GM12865 (cell line): ENCODE measurements around the gene PDE4D.

Source experiments
- DNase-seq: peaks from one replicate; pipeline ENCODE4 v3.0.0; 2010; ENCODE audit warnings: low read depth
- H3K4me3 ChIP-seq: 2 replicates; pipeline ENCODE4 v1.5.1; 2011; ENCODE audit warnings: mild to moderate bottlenecking, low read depth, low read length, control low read depth
- TF ChIP-seq, protein P1 (sequence below): IDR thresholded peaks from 2 replicates; pipeline ENCODE4 v1.5.1; 2011; ENCODE audit warnings: low read length, control low read depth, low read depth, inconsistent platforms; ENCODE audit not compliant: insufficient read depth; ENCODE audit errors: missing control alignments

The PDE4D gene

DNA sequence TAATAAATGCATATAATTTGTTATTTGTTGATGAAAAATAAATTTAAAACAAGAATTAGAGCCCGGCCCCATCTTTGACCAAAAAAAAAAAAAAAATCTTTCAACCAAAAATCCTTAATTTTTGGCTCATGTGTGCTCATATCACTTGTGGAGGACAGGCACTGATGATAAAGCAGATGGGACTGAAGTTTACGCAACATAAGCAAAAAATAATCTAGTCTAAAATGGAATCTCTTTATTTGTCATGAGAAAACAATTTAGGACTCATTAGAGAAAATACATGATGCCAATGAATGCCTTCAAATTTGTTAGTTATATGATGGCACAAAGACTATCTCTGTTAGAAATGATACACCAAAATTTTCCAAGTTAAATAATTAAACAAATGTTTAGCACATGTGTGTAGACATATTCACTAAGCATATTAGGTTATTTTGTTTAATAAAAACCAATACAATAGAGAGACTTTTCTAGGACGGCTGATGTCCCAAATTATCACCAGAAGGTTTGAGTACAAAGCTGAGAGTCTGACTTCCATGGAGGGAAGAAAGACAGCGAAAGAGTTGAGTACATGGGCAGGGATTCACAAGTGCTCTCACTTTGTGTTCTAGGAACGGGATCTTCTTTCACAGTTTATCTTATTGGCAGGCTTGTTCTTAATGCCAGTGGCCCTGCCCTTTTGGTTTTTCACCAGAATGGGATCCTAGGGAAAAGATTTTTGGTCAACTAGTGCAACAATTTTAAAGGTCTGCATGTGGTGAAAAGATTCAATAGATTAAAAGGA is 689.2 kb downstream of the PDE4D start:
- TF ChIP-seq, protein P1, sequence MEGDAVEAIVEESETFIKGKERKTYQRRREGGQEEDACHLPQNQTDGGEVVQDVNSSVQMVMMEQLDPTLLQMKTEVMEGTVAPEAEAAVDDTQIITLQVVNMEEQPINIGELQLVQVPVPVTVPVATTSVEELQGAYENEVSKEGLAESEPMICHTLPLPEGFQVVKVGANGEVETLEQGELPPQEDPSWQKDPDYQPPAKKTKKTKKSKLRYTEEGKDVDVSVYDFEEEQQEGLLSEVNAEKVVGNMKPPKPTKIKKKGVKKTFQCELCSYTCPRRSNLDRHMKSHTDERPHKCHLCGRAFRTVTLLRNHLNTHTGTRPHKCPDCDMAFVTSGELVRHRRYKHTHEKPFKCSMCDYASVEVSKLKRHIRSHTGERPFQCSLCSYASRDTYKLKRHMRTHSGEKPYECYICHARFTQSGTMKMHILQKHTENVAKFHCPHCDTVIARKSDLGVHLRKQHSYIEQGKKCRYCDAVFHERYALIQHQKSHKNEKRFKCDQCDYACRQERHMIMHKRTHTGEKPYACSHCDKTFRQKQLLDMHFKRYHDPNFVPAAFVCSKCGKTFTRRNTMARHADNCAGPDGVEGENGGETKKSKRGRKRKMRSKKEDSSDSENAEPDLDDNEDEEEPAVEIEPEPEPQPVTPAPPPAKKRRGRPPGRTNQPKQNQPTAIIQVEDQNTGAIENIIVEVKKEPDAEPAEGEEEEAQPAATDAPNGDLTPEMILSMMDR, result no peak
- H3K4me3 ChIP-seq, result no peak overlapping the region

GRCh38 chr5:59199868-59200267 is 693.7 kb downstream of the PDE4D start:
- TF ChIP-seq, protein P1, result no peak
- DNase-seq, result no peak
- H3K4me3 ChIP-seq, result no peak overlapping the region

More for the DNA sequence above, 689.2 kb downstream of the PDE4D start:
- no peak for DNase-seq

DNA sequence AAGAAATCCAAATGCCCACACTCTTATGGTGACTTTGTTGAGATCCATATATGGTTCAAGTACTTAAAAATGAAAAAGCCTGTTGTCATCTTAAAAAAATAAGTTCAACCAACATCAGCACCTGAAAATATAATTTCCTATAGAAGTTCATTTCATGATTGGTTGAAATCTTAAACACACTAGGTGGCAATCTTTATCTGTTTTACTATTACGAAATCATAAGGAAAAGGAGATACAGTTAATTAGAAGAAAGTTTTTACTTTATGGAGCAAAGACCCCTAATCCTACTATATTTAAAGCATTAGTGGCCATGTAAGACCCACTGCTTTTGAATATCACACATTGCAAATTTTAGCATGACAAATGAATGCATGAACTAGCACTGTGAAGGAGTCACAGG is 694.7 kb downstream of the PDE4D start:
- TF ChIP-seq, protein P1, result no peak
- H3K4me3 ChIP-seq, result no peak overlapping the region
- DNase-seq, result no peak

DNA sequence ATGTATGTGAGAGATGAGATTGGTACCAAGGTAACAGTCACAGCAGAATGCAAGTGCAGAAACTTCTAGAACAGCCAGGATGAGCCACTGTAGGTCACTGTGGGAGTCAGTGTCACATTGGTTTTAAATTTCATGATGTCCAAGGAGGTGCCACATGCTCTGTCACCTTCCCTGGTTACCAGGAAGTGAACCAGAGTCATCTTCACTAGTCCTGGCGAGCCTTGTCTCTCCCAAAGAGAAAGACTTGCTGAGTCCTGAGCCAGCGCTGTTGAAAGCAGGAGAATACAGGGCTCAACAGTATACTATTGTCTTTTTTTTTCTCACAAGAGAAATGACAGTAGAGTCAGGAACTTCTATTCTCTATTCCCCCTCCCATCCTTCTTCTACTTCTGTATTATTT is 695.2 kb downstream of the PDE4D start:
- TF ChIP-seq, protein P1, result no peak
- no peak for DNase-seq
- H3K4me3 ChIP-seq, result no peak overlapping the region

DNA sequence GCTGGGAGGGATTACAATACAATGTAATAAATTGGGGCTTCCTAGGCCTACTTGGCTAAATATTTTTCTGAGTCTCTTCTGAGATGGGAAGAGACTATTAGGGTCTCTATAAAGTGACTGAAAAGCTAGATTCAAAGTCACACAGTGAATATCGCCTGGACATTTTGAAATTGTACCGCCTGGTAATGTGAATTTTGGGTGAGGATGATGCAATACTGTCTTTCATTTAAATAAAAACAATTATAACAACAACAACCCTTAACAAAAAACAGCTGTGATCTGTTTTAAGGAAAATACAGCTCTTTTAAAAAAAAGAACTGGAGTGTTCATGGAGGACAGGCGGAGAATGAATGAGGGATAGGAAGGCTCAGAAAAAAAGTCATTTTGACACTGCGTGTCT is 695.6 kb downstream of the PDE4D start:
- H3K4me3 ChIP-seq, result no peak overlapping the region
- no peak for DNase-seq
- TF ChIP-seq, protein P1, result no peak

- TF ChIP-seq, protein P1, result no peak
- DNase-seq, result no peak
- H3K4me3 ChIP-seq, result no peak overlapping the region
These were observed 699.8 kb downstream of the PDE4D start for GRCh38 chr5:59193616-59194319.
